Choroid plexus epithelial cell (primary cell): ENCODE measurements around the gene ARHGAP4.

Experiments
- DNase-seq: peaks from one replicate; pipeline ENCODE4 v3.0.0-alpha.2; 2010; ENCODE audit warnings: low read depth
- H3K4me3 ChIP-seq: 2 replicates; pipeline ENCODE4 v1.5.1; 2011; ENCODE audit warnings: low read depth, mild to moderate bottlenecking, control low read depth, low read length, moderate library complexity
- TF ChIP-seq, protein P1 (sequence below): conservative IDR thresholded peaks from 2 replicates; pipeline ENCODE4 v1.5.1; 2011; ENCODE audit warnings: low read depth, mild to moderate bottlenecking, control low read depth, inconsistent platforms, low read length, moderate library complexity

The ARHGAP4 gene

DNA sequence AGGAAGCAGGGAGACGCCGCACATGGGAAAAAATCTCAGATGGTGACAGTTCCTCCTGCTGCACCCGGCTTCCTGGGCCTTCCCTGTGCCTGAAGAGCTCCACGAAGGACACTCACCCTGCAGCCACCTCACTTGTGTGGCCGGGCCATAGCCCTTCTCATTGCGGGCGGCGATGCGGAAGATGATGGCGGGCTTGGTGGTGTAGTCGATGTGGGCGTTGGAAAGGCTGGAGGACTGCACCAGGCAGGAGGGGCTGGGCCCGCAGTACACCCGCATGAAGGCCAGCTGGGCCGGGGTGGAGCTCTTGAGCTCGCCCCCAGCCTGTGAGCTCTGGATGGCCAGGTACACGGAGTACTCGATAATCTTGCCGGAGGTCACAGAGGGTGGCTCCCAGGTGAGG is 24.1 kb upstream of the ARHGAP4 start:
- TF ChIP-seq, protein P1, sequence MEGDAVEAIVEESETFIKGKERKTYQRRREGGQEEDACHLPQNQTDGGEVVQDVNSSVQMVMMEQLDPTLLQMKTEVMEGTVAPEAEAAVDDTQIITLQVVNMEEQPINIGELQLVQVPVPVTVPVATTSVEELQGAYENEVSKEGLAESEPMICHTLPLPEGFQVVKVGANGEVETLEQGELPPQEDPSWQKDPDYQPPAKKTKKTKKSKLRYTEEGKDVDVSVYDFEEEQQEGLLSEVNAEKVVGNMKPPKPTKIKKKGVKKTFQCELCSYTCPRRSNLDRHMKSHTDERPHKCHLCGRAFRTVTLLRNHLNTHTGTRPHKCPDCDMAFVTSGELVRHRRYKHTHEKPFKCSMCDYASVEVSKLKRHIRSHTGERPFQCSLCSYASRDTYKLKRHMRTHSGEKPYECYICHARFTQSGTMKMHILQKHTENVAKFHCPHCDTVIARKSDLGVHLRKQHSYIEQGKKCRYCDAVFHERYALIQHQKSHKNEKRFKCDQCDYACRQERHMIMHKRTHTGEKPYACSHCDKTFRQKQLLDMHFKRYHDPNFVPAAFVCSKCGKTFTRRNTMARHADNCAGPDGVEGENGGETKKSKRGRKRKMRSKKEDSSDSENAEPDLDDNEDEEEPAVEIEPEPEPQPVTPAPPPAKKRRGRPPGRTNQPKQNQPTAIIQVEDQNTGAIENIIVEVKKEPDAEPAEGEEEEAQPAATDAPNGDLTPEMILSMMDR, result no peak
- no peak for DNase-seq
- no peak overlapping the region for H3K4me3 ChIP-seq

DNA sequence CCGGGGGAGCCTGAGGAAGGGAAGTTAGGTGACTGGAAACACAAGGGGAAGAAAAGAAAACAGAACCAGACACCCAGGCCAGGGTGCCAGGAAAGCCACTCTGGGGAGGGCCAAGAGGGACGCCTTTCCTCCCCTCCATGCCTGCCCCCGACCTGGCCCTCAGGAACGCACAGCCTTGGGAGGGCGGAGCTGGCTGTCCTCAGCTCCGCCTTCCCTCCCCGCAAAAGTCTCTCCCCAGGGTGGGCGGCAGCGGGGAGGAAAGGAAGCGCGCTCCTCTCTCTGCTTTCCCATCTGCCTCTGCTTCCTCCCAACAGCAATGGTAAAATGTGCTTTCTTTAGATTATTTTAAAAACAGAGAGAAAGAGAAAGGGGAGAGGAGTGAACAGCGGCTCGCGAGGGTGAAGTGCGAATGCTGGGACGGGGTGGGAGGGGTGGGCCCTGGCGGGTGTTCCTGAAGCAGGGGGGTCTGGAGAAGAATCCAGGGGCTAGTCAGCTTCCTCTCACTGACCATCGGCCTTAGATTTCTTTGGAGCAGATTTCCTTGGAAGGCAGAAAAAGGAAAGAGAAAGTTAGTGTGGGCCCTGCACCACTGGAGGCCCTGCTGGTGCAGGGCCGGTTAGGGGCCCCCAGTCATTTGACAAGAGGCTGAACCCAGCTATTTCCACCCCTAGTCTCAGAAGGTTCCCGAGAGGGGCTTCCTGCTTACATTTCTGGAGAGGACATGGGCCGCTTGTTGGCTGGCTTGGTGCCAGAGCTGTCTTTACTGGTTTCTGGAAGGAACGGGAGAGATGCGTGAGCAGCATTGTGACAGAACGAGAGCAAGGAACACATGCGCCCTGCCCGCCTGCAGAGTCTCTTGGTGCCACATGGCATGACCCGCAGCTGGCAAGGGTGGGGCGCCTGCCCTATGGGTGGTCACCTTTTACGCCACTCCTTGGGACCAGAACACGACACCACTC is 23.1 kb upstream of the ARHGAP4 start:
- no peak overlapping the region for H3K4me3 ChIP-seq
- TF ChIP-seq, protein P1, result no peak
- DNase-seq, result no peak

DNA sequence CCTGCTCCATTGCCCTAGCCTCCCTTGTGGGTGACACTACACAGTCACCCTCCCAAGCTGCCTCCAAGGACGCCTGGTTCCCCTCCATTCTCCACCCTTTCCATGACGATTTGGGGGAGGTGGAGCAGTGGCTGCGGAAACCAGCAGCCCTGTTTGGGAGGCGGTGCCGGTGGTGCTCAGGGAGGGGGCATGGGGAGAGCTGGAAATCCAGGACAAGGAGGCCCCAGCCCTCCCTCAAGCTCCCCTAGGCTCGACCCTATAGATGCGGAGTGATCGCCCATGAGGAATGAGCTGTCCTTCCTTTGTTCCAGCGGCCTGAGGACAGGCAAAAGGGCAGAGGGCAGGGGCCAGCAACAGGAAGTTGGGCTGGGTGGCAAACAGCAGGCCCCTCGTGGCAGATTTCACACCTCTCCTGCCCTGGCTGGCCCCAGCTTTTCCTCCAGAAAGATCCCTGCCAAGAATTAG is 22.0 kb upstream of the ARHGAP4 start:
- TF ChIP-seq, protein P1, result no peak
- H3K4me3 ChIP-seq, result no peak overlapping the region

DNA sequence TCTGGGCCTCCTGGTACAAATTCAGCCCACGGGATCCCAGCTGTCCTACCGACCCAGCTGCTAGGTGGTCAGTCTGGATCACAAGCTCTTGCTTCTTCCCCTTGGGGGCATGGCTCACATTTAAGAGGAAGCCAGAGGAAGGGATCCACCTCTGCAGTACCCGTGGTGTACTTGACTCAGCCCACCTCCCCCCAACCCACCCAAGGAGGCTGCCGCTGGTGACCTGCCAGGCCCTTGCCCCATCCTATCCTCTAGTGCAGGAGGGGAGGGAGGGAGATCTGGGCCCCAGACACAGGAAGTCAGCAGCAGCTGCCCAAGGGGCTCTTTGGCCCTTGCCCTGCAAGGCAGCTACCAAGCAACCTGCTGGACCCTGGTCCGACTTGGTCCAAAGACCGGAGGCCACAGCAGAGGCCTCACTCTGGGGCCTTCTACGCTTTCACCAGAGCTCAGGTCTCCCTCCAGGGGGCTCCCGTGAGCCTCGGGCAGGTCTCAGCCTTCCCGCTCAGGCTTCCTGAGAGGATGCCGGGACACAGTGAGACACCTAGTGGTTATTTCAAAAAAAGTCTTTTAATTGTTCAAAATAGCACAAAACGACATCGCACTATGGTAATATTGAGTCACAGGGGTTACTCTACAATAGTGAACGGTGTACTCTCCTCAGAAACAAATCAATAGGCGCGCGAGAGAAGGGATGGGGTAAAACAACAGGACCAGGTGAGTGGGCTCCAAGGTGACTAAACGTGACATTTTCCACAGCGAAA is 21.1 kb upstream of the ARHGAP4 start:
- H3K4me3 ChIP-seq, result no peak overlapping the region
- TF ChIP-seq, protein P1, result peak; percentile 89
- peak; percentile 83 for DNase-seq

More for the DNA sequence above, 22.0 kb upstream of the ARHGAP4 start:
- DNase-seq, result no peak

DNA sequence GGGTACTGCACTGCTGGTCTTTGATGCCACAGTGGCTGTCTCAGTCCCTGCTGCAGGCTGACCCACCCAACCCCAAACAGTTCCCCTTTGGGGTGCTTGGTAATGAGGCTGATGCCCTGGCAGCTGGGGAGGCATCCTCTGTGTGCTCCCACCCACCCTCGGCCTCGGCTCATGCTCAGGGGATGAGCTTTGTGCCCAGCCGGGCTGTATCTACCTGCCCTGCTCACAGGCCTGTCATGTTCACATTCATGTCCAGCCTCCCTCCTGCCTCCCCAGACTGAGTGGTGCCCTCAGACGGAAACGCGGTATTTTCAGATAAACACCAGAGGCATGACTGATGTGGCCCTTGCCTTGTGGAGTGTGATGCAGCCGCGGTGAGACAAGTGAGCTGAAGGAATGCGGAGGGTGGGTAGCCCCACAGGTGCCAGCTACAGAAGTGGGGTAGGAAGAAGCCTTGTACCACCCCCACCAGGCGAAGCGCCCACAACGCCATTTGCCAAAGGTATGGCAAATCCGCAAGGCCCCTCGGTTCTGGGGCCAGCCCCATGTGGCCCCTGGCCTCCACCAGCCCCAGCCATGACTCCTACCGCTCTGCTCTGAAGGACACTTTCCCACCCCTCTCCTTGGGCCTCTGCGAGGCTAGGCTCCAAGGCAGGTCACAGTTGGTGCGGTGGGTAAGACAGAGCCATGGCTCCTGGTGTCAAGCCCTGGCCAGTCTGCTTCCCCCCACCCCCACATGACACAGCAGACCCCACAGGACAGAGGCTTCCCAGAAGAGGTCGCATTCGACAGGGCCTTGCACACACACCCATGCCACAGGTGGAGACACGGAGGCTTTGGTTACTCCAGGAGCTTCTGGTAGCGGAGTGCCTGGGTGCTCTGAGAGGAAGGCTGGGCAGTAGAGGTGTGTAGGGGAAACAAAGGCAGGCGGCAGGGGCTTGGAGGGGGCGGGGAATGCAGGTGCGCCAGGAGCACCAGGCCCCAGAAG is 20.2 kb upstream of the ARHGAP4 start:
- no peak for DNase-seq
- TF ChIP-seq, protein P1, result no peak
- H3K4me3 ChIP-seq, result no peak overlapping the region

DNA sequence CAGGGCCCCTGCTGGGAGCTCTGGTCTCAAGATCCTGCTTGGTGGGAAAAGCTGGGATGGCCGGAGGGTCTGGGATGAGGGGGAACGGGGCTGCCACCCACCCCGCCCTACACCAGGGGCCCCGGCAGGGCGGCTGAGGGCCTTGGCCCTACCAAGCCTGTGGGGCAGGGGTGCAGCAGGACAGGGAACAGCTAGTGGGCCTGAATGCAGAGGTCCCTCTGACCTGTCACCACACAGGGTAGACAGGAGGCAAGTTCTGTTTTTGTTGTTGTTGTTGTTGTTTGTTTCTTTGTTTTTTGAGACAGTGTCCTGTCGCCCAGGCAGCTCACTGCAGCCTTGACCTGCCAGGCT is 18.7 kb upstream of the ARHGAP4 start:
- H3K4me3 ChIP-seq, result no peak overlapping the region
- no peak for DNase-seq
- TF ChIP-seq, protein P1, result no peak
